HG03108 (cell line): Measurements from ENCODE around the gene MAP4K2.

Source experiments
- ATAC-seq: cut with Tn5 transposase; IDR thresholded peaks from one replicate; pipeline ENCODE4 v1.9.1; 2021; ENCODE audit warnings: moderate library complexity; ENCODE audit not compliant: unreplicated experiment

Gene MAP4K2

GRCh38 chr11:64814712-64815187 lies 11.7 kb upstream of the MAP4K2 start:
- ATAC-seq, result peak; percentile 53

- no peak for ATAC-seq
Observed at GRCh38 chr11:64813826-64814225, 10.8 kb upstream of the MAP4K2 start.

- ATAC-seq, result peak; percentile 6
Observed at GRCh38 chr11:64810891-64811272, 7.9 kb upstream of the MAP4K2 start.

GRCh38 chr11:64810271-64810890 lies 7.4 kb upstream of the MAP4K2 start, which contains the start of gene MEN1:
TSS of gene MEN1 (minus strand) at chr11:64810551. CDS start at chr11:64810109, 442 bp downstream.
- peak; percentile 50 for ATAC-seq

GRCh38 chr11:64809781-64810241 lies 6.8 kb upstream of the MAP4K2 start:
- ATAC-seq, result no peak

GRCh38 chr11:64805481-64805880 lies 2.5 kb upstream of the MAP4K2 start:
- ATAC-seq, result no peak

GRCh38 chr11:64804346-64805210 lies 1.6 kb upstream of the MAP4K2 start:
- ATAC-seq, result no peak

- ATAC-seq, result no peak
Observed at GRCh38 chr11:64803846-64804345, 882 bp upstream of the MAP4K2 start.

GRCh38 chr11:64802370-64803157 lies 450 bp downstream of the MAP4K2 start:
- ATAC-seq, result peak; percentile 2

GRCh38 chr11:64801561-64802369 lies 1.2 kb downstream of the MAP4K2 start:
- ATAC-seq, result no peak

GRCh38 chr11:64801158-64801464 lies 1.9 kb downstream of the MAP4K2 start:
- ATAC-seq, result no peak

- no peak for ATAC-seq
Observed at GRCh38 chr11:64800303-64801157, 2.5 kb downstream of the MAP4K2 start.

- ATAC-seq, result peak; percentile 31
Observed at GRCh38 chr11:64799623-64800302, 3.3 kb downstream of the MAP4K2 start.

GRCh38 chr11:64799256-64799622 lies 3.8 kb downstream of the MAP4K2 start:
- no peak for ATAC-seq

GRCh38 chr11:64796757-64797541 lies 6.1 kb downstream of the MAP4K2 start:
- no peak for ATAC-seq

- no peak for ATAC-seq
Observed at GRCh38 chr11:64796047-64796756, 6.8 kb downstream of the MAP4K2 start.

- no peak for ATAC-seq
Observed at GRCh38 chr11:64794526-64794925, 8.5 kb downstream of the MAP4K2 start.
